Measurements from ENCODE around the gene VWF. TPM values are rescaled to one million over a fixed set of nuclear protein-coding genes. Genes with fewer than 3 reads are reported as not detected.

VWF gene
- total RNA-seq, 1 experiment from 2014 or later = 0.41 TPM

DNA sequence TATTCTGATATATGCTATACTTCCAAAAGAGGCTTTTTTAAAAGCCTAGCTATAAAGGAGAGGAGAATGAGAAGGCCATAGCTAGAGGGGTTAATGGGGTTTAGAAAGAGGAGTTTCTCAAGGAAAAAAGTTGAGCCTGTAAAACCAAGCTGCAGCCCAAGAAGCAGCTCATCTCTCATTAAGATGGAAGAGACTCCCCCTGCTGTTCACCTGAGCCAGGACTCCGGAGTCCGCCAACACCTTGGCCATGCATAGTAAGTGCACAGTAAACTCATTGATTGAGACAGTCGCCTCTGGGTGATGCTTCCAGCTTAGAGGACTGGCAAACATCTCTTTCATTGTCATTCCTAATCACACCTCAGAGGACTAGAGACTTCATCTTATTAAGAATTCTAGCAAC, 225.6 kb downstream of the VWF start:
- CTCF ChIA-PET = interaction anchor here (0.6 to 1.8 kb wide), 9 partner anchors 9 to 699 kb away, joined by 3 to 11 read pairs (median 4); no protein-coding TSS in a partner anchor
- intact Hi-C loops (cut with micrococcal nuclease; ENCODE audit: unreplicated experiment) = no loop called here
- peaks cover 10% of the 10 kb centered on the region for H3K9me3 Mint-ChIP-seq (ENCODE audit: unreplicated experiment)

More for the DNA sequence above, 225.6 kb downstream of the VWF start:
- H3K4me1 ChIP-seq = no peaks in the 10 kb centered on the region
- Mint-ChIP-seq H3K4me3 (ENCODE audit: unreplicated experiment) (no peak overlapping the region), H3K27ac (ENCODE audit: unreplicated experiment) (no peak overlapping the region), H3K4me1 (ENCODE audit: low read depth, unreplicated experiment) (no peaks in the 10 kb centered on the region), H3K27me3 (ENCODE audit: insufficient read depth, unreplicated experiment) (peaks cover 37% of the 10 kb centered on the region), H3K36me3 (ENCODE audit: insufficient read depth, unreplicated experiment) (no peaks in the 10 kb centered on the region)
- H3K9me3 ChIP-seq = peaks cover 9% of the 10 kb centered on the region
- no TSS peak for BruUV-seq (replicated peaks)
- H3K4me3 ChIP-seq (ENCODE audit: low read depth, low read length) = no peak overlapping the region
- POLR2A ChIA-PET = interaction anchor here (0.6 kb wide), 1 partner anchor 419 kb away, joined by 6 read pairs; no protein-coding TSS in a partner anchor
- H3K36me3 ChIP-seq (ENCODE audit: control insufficient read depth, insufficient read depth, low read length) = no peaks in the 10 kb centered on the region
- TF ChIP-seq, protein P1, sequence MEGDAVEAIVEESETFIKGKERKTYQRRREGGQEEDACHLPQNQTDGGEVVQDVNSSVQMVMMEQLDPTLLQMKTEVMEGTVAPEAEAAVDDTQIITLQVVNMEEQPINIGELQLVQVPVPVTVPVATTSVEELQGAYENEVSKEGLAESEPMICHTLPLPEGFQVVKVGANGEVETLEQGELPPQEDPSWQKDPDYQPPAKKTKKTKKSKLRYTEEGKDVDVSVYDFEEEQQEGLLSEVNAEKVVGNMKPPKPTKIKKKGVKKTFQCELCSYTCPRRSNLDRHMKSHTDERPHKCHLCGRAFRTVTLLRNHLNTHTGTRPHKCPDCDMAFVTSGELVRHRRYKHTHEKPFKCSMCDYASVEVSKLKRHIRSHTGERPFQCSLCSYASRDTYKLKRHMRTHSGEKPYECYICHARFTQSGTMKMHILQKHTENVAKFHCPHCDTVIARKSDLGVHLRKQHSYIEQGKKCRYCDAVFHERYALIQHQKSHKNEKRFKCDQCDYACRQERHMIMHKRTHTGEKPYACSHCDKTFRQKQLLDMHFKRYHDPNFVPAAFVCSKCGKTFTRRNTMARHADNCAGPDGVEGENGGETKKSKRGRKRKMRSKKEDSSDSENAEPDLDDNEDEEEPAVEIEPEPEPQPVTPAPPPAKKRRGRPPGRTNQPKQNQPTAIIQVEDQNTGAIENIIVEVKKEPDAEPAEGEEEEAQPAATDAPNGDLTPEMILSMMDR (IDR thresholded peaks at IDR 0.05; ENCODE audit: insufficient read depth in 1 of 2, low read depth in 1 of 2, low read length in 1 of 2, severe bottlenecking in 1 of 2, unreplicated experiment in 1 of 2) = peak; percentile 51 to 54
- H3K27me3 ChIP-seq (replicated peaks; ENCODE audit: control insufficient read depth, insufficient read depth, low read length) = peaks cover 2% of the 10 kb centered on the region
- DNase-seq = peak in 1 of 2 experiments; percentile 47

Other genes starting within 250 kb of the VWF start
- gene ANO2, start 179.4 kb downstream of the VWF start, total RNA-seq (2022) = 0.63 and 0.68 TPM in 2 replicates
- 170 and 179 TPM in 2 replicates for gene CD9, start 75.7 kb upstream of the VWF start, total RNA-seq (2022)
- gene PLEKHG6, start 186.0 kb upstream of the VWF start, total RNA-seq (2022) = 109 and 123 TPM in 2 replicates
- 79.0 and 79.4 TPM in 2 replicates for gene TNFRSF1A, start 217.4 kb upstream of the VWF start, total RNA-seq (2022)

Data from Caco-2 (cell line).